Testis (tissue), 3 donors: ENCODE measurements around the gene FASN. TPM values are rescaled to one million over a fixed set of nuclear protein-coding genes. Genes with fewer than 3 reads are reported as not detected.

Source experiments
- DNase-seq: peaks from one replicate; pipeline ENCODE4 v3.0.0-alpha.2; 2019
- H3K27ac ChIP-seq, 2 donors: fragments of 200-600 bp; sonication (generic); one replicate each; pipeline ENCODE4 v1.5.1; 2019
- H3K27me3 ChIP-seq: fragments of 200-600 bp; sonication (generic); one replicate; pipeline ENCODE4 v1.5.1; 2019
- H3K36me3 ChIP-seq: fragments of 200-600 bp; sonication (generic); one replicate; pipeline ENCODE4 v1.5.1; 2017; ENCODE audit warnings: low read depth; ENCODE audit errors: missing control alignments
- H3K4me1 ChIP-seq: fragments of 200-600 bp; sonication (generic); one replicate; pipeline ENCODE4 v1.5.1; 2019
- H3K4me3 ChIP-seq, 2 donors: fragments of 200-600 bp; sonication (generic); one replicate each; pipeline ENCODE4 v1.5.1; 2017 to 2019
- H3K9me3 ChIP-seq: fragments of 200-600 bp; sonication (generic); one replicate; pipeline ENCODE4 v1.5.1; 2017
- CTCF ChIP-seq, 3 experiments: fragments of 450-650 bp in 2 of 3; fragments of 200-600 bp in 1 of 3; sonication (generic) in 1 of 3; IDR thresholded peaks; one replicate each; pipeline ENCODE4 v1.5.1; 2016 to 2019; ENCODE audit warnings: antibody characterized with exemption in 3 of 3, mild to moderate bottlenecking in 2 of 3, moderate library complexity in 1 of 3
- POLR2A ChIP-seq: fragments of 450-650 bp; IDR thresholded peaks from one replicate; pipeline ENCODE4 v1.6.1; 2017; ENCODE audit warnings: antibody characterized with exemption, mild to moderate bottlenecking, moderate library complexity
- WGBS, 2 donors: methylation state at CpG; one replicate each; pipeline ENCODE4 v1.1.5; 2018; 5-methylcytosine and 5-hydroxymethylcytosine counted together
- intact Hi-C: fragments of 100-400 bp; cut with DNase I; formaldehyde crosslinking; loops from one replicate; pipeline ENCODE4 v1.15.1; 2023; ENCODE audit warnings: low total_unique reads
- polyA plus RNA-seq: library from polyadenylated mRNA; stranded (reverse); fragments of 350-450 nt; fragmentation: Illumina TruSeq; extraction: RNeasy Lipid Tissue Mini Kit (QIAGEN cat#74804); gene quantifications from one replicate; pipeline ENCODE4 v1.2.3, GENCODE V29; 2014; ENCODE audit warnings: low read depth, low replicate concordance; ENCODE audit not compliant: insufficient read depth
- total RNA-seq, 2 donors: library from RNA; depleted of rRNA; stranded (reverse); fragments of >200 nt; gene quantifications; one replicate each; pipeline ENCODE4 v1.2.3, GENCODE V29; 2016

Gene FASN
- total and polyA plus RNA-seq, 3 donors from 2014 or later, result 47.6 to 93.0 (median 76.2) TPM

- Histone ChIP-seq H3K4me1 (peaks cover 22% of the 10 kb centered on the region), H3K27ac (no peak overlapping the region), H3K27me3 (no peaks in the 10 kb centered on the region), H3K4me3 (no peak overlapping the region), H3K36me3 (no peaks in the 10 kb centered on the region), H3K9me3 (no peaks in the 10 kb centered on the region)
- intact Hi-C loops, result no loop called here
- TF ChIP-seq POLR2A, result no peak
- no peak for TF ChIP-seq CTCF (IDR thresholded peaks at IDR 0.05)
- DNase-seq, result no peak
- WGBS, 2 donors, result 93 to 96% methylated on average over 32 to 47 of the region's 47 CpGs
Measured at GRCh38 chr17:82079001-82079677, 18.9 kb downstream of the FASN start.

- intact Hi-C loops, result no loop called here
- H3K36me3 ChIP-seq, result no peaks in the 10 kb centered on the region
- H3K4me3 ChIP-seq, result no peak overlapping the region
- H3K4me1 ChIP-seq, result peaks cover 22% of the 10 kb centered on the region
- H3K9me3 ChIP-seq, result no peaks in the 10 kb centered on the region
- peak overlapping the region in 1 of 2 donors; percentile 21 for H3K27ac ChIP-seq
- TF ChIP-seq POLR2A, result no peak
- 89 to 91% methylated on average over 9 to 18 of the region's 18 CpGs for WGBS, 2 donors
- no peak for DNase-seq
- no peaks in the 10 kb centered on the region for H3K27me3 ChIP-seq
Measured at GRCh38 chr17:82078433-82078832, 19.6 kb downstream of the FASN start.

GRCh38 chr17:82077617-82078358, 20.2 kb downstream of the FASN start:
- DNase-seq, result peak; percentile 74
- Histone ChIP-seq H3K4me3 (no peak overlapping the region), H3K27ac (peak overlapping the region in 1 of 2 donors; percentile 21), H3K27me3 (no peaks in the 10 kb centered on the region), H3K36me3 (no peaks in the 10 kb centered on the region), H3K4me1 (peaks cover 22% of the 10 kb centered on the region), H3K9me3 (no peaks in the 10 kb centered on the region)
- 56 to 61% methylated on average over 21 to 28 of the region's 28 CpGs for WGBS, 2 donors
- TF ChIP-seq POLR2A (no peak), CTCF (IDR thresholded peaks at IDR 0.05) (no peak)
- intact Hi-C loops, result no loop called here

GRCh38 chr17:82076785-82077591, 21.0 kb downstream of the FASN start:
- Histone ChIP-seq H3K27me3 (no peaks in the 10 kb centered on the region), H3K9me3 (no peaks in the 10 kb centered on the region), H3K4me3 (no peak overlapping the region), H3K27ac (peak overlapping the region in 1 of 2 donors; percentile 16), H3K4me1 (peaks cover 22% of the 10 kb centered on the region), H3K36me3 (no peaks in the 10 kb centered on the region)
- no peak for TF ChIP-seq POLR2A
- peak in 2 of 3 experiments; percentile 10 to 14 for TF ChIP-seq CTCF (IDR thresholded peaks at IDR 0.05)
- intact Hi-C loops, result no loop called here
- no peak for DNase-seq
- 46 to 65% methylated on average over 12 to 18 of the region's 21 CpGs for WGBS, 2 donors
